ENCODE results near the gene LEAP2. TPM values are rescaled to one million over a fixed set of nuclear protein-coding genes. Genes with fewer than 3 reads are reported as not detected.
A peak's percentile ranks its signal among the peaks of the same experiment; 100 is the strongest.
"Not testable (repeated sequence)": the region's sequence is repeated elsewhere in the genome, so short reads cannot be mapped to it uniquely, and the experiment has no call there.

The LEAP2 gene
- total RNA-seq, 2 donors from 2014 or later: 0.32 to 1.4 TPM

DNA sequence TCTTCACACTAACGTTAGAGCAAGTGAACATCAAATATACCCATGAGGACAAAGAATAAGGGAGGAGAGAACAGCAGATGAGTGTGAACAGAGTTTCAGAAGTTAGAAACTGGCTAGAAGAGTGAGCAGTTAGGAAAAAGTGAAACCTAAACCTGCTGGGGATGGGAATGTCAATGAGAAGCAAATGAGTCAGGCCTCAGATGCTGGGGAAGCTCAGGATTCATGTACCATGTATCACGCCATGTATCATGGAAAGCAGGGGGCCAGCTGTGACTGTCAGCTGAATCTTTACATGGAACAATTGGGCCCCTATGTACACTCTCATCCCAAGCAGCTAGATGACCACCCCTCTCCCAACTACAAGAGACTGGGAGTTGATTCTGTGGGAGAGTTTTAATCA lies 23.4 kb upstream of the LEAP2 start:
- Histone ChIP-seq H3K4me1 (replicated peaks) (no peaks in the 10 kb centered on the region), H3K27me3 (replicated peaks; ENCODE audit: insufficient read depth) (no peaks in the 10 kb centered on the region), H3K9me3 (no peaks in the 10 kb centered on the region), H3K27ac (peak overlapping the region in 1 of 2 donors; percentile 13), H3K36me3 (no peaks in the 10 kb centered on the region), H3K4me3 (no peak overlapping the region)
- TF ChIP-seq POLR2A (IDR thresholded peaks at IDR 0.05) (no peak), POLR2AphosphoS5 (IDR thresholded peaks at IDR 0.05) (no peak)
- TF ChIP-seq, protein P1, sequence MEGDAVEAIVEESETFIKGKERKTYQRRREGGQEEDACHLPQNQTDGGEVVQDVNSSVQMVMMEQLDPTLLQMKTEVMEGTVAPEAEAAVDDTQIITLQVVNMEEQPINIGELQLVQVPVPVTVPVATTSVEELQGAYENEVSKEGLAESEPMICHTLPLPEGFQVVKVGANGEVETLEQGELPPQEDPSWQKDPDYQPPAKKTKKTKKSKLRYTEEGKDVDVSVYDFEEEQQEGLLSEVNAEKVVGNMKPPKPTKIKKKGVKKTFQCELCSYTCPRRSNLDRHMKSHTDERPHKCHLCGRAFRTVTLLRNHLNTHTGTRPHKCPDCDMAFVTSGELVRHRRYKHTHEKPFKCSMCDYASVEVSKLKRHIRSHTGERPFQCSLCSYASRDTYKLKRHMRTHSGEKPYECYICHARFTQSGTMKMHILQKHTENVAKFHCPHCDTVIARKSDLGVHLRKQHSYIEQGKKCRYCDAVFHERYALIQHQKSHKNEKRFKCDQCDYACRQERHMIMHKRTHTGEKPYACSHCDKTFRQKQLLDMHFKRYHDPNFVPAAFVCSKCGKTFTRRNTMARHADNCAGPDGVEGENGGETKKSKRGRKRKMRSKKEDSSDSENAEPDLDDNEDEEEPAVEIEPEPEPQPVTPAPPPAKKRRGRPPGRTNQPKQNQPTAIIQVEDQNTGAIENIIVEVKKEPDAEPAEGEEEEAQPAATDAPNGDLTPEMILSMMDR (IDR thresholded peaks at IDR 0.05): no peak
- 69% methylated on average over 2 of the region's 2 CpGs for WGBS
- no peak for DNase-seq (ENCODE audit: low spot score)
- intact Hi-C loops (cut with DNase I): no loop called here

- peak overlapping the region; percentile 15 to 60 for H3K27ac ChIP-seq
- 69% methylated on average over 3 of the region's 3 CpGs for WGBS
- H3K36me3 ChIP-seq: no peaks in the 10 kb centered on the region
- no peaks in the 10 kb centered on the region for H3K27me3 ChIP-seq (replicated peaks; ENCODE audit: insufficient read depth)
- TF ChIP-seq, protein P1 (IDR thresholded peaks at IDR 0.05): no peak
- TF ChIP-seq POLR2AphosphoS5 (IDR thresholded peaks at IDR 0.05): peak; percentile 59
- no peak for TF ChIP-seq POLR2A (IDR thresholded peaks at IDR 0.05)
- H3K4me3 ChIP-seq: no peak overlapping the region
- no peaks in the 10 kb centered on the region for H3K9me3 ChIP-seq
- intact Hi-C loops (cut with DNase I): no loop called here
- no peak for DNase-seq (ENCODE audit: low spot score)
- no peaks in the 10 kb centered on the region for H3K4me1 ChIP-seq (replicated peaks)
Observed at GRCh38 chr5:132853323-132853722, 20.1 kb upstream of the LEAP2 start.

- Histone ChIP-seq H3K4me3 (no peak overlapping the region), H3K9me3 (no peaks in the 10 kb centered on the region), H3K4me1 (replicated peaks) (no peaks in the 10 kb centered on the region), H3K27ac (peak overlapping the region; percentile 15 to 60), H3K36me3 (no peaks in the 10 kb centered on the region), H3K27me3 (replicated peaks; ENCODE audit: insufficient read depth) (no peaks in the 10 kb centered on the region)
- DNase-seq (ENCODE audit: low spot score): no peak
- intact Hi-C loops (cut with DNase I): no loop called here
- WGBS: 24% methylated on average over 1 of the region's 1 CpG
- TF ChIP-seq, protein P1 (IDR thresholded peaks at IDR 0.05): no peak
- no peak for TF ChIP-seq POLR2AphosphoS5 (IDR thresholded peaks at IDR 0.05)
Observed at GRCh38 chr5:132853790-132854189, 19.7 kb upstream of the LEAP2 start.

GRCh38 chr5:132854301-132854700 lies 19.2 kb upstream of the LEAP2 start:
- no peak for TF ChIP-seq POLR2A (IDR thresholded peaks at IDR 0.05)
- TF ChIP-seq, protein P1 (IDR thresholded peaks at IDR 0.05): no peak
- no peak for TF ChIP-seq POLR2AphosphoS5 (IDR thresholded peaks at IDR 0.05)
- H3K9me3 ChIP-seq: no peaks in the 10 kb centered on the region
- H3K27me3 ChIP-seq (replicated peaks; ENCODE audit: insufficient read depth): no peaks in the 10 kb centered on the region
- H3K36me3 ChIP-seq: no peaks in the 10 kb centered on the region
- H3K27ac ChIP-seq: peak overlapping the region; percentile 2 to 60
- no peak for DNase-seq (ENCODE audit: low spot score)
- WGBS: 22% methylated on average over 3 of the region's 3 CpGs
- H3K4me1 ChIP-seq (replicated peaks): no peaks in the 10 kb centered on the region
- H3K4me3 ChIP-seq: no peak overlapping the region
- intact Hi-C loops (cut with DNase I): no loop called here

DNA sequence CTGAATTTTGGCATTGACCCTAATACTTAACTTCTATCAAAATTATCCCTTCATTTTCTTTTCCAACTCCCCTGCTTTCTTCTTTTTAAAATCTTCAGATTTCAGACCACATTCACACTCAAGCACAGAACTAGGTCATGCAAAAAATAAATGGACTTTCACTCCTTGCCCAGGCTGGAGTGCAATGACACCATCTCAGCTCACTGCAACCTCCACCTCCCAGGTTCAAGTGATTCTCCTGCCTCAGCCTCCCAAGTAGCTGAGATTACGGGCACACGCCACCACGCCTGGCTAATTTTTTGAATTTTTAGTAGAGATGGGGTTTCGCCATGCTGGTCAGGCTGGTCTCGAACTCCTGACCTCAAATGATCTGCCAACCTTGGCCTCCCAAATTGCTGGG lies 18.5 kb upstream of the LEAP2 start:
- DNase-seq (ENCODE audit: low spot score): not testable (repeated sequence)
- 97% methylated on average over 5 of the region's 5 CpGs for WGBS

More for the DNA sequence above, 18.5 kb upstream of the LEAP2 start:
- H3K27me3 ChIP-seq (replicated peaks; ENCODE audit: insufficient read depth); H3K9me3 ChIP-seq; H3K27ac ChIP-seq; H3K4me1 ChIP-seq (replicated peaks); H3K4me3 ChIP-seq; H3K36me3 ChIP-seq; intact Hi-C loops (cut with DNase I): not testable (repeated sequence)

Measured in prostate gland (tissue), 2 donors.